Neuron (in vitro differentiated cells): ENCODE data around the gene CUL2.
"Not testable (repeated sequence)": the region's sequence is repeated elsewhere in the genome, so short reads cannot be mapped to it uniquely, and the experiment has no call there.

Experiments
- H2AFZ ChIP-seq: one replicate; pipeline ENCODE4 v1.6.1; 2013; ENCODE audit warnings: low read depth, mild to moderate bottlenecking, inconsistent platforms, low read length, moderate library complexity
- H3K27me3 ChIP-seq: one replicate; pipeline ENCODE4 v1.6.1; 2013; ENCODE audit warnings: low read length; ENCODE audit not compliant: insufficient read depth
- H3K36me3 ChIP-seq: one replicate; pipeline ENCODE4 v1.6.1; 2013; ENCODE audit warnings: low read length; ENCODE audit not compliant: insufficient read depth
- H3K4me1 ChIP-seq: one replicate; pipeline ENCODE4 v1.6.1; 2013; ENCODE audit warnings: low read length; ENCODE audit not compliant: insufficient read depth
- H3K4me3 ChIP-seq: 2 replicates; pipeline ENCODE4 v1.5.1; 2013; ENCODE audit warnings: mild to moderate bottlenecking, low read length, moderate library complexity
- H3K9me3 ChIP-seq: one replicate; pipeline ENCODE4 v1.6.1; 2013; ENCODE audit warnings: low read length

CUL2 gene

GRCh38 chr10:35063837-35064454 lies 26.2 kb downstream of the CUL2 start:
- no peak overlapping the region for H3K4me3 ChIP-seq
- no peaks in the 10 kb centered on the region for H3K4me1 ChIP-seq
- no peaks in the 10 kb centered on the region for H3K27me3 ChIP-seq
- H3K9me3 ChIP-seq = no peaks in the 10 kb centered on the region
- H2AFZ ChIP-seq = no peak overlapping the region
- peaks cover 41% of the 10 kb centered on the region for H3K36me3 ChIP-seq

GRCh38 chr10:35059481-35059880 lies 30.7 kb downstream of the CUL2 start:
- Histone ChIP-seq H3K36me3 (peaks cover 50% of the 10 kb centered on the region), H3K9me3 (no peaks in the 10 kb centered on the region), H3K27me3 (no peaks in the 10 kb centered on the region), H3K4me1 (no peaks in the 10 kb centered on the region), H2AFZ (no peak overlapping the region), H3K4me3 (no peak overlapping the region)

- H3K9me3 ChIP-seq = no peaks in the 10 kb centered on the region
- H2AFZ ChIP-seq = no peak overlapping the region
- no peaks in the 10 kb centered on the region for H3K27me3 ChIP-seq
- peaks cover 50% of the 10 kb centered on the region for H3K36me3 ChIP-seq
- H3K4me3 ChIP-seq = no peak overlapping the region
- H3K4me1 ChIP-seq = no peaks in the 10 kb centered on the region
These were observed 31.5 kb downstream of the CUL2 start for GRCh38 chr10:35058686-35059085.

- Histone ChIP-seq H2AFZ (no peak overlapping the region), H3K36me3 (peaks cover 52% of the 10 kb centered on the region), H3K9me3 (no peaks in the 10 kb centered on the region)
These were observed 32.0 kb downstream of the CUL2 start for GRCh38 chr10:35058134-35058533.

GRCh38 chr10:35056686-35057085 lies 33.5 kb downstream of the CUL2 start:
- Histone ChIP-seq H3K9me3 (no peaks in the 10 kb centered on the region), H3K27me3 (no peaks in the 10 kb centered on the region), H2AFZ (no peak overlapping the region), H3K4me3 (no peak overlapping the region), H3K4me1 (no peaks in the 10 kb centered on the region), H3K36me3 (peaks cover 54% of the 10 kb centered on the region)

More at GRCh38 chr10:35058134-35058533, 32.0 kb downstream of the CUL2 start:
- no peak overlapping the region for H3K4me3 ChIP-seq
- H3K4me1 ChIP-seq = no peaks in the 10 kb centered on the region
- H3K27me3 ChIP-seq = no peaks in the 10 kb centered on the region

- H3K4me1 ChIP-seq = no peaks in the 10 kb centered on the region
- no peaks in the 10 kb centered on the region for H3K9me3 ChIP-seq
- peaks cover 49% of the 10 kb centered on the region for H3K36me3 ChIP-seq
- no peak overlapping the region for H2AFZ ChIP-seq
- no peaks in the 10 kb centered on the region for H3K27me3 ChIP-seq
- H3K4me3 ChIP-seq = no peak overlapping the region
These were observed 34.0 kb downstream of the CUL2 start for GRCh38 chr10:35056133-35056532.

- H3K4me3 ChIP-seq = no peak overlapping the region
- no peak overlapping the region for H2AFZ ChIP-seq
- H3K36me3 ChIP-seq = peaks cover 40% of the 10 kb centered on the region
These were observed 39.6 kb downstream of the CUL2 start for GRCh38 chr10:35050568-35050967.

GRCh38 chr10:35046074-35046473 lies 44.1 kb downstream of the CUL2 start:
- Histone ChIP-seq H3K4me3 (no peak overlapping the region), H3K27me3 (no peaks in the 10 kb centered on the region), H3K9me3 (no peaks in the 10 kb centered on the region), H2AFZ (no peak overlapping the region), H3K36me3 (peaks cover 45% of the 10 kb centered on the region), H3K4me1 (peaks cover 4% of the 10 kb centered on the region)

More at GRCh38 chr10:35050568-35050967, 39.6 kb downstream of the CUL2 start:
- Histone ChIP-seq H3K9me3 (no peaks in the 10 kb centered on the region), H3K27me3 (no peaks in the 10 kb centered on the region), H3K4me1 (no peaks in the 10 kb centered on the region)

- H2AFZ ChIP-seq, H3K27me3 ChIP-seq, H3K9me3 ChIP-seq, H3K4me3 ChIP-seq: not testable (repeated sequence)
- Histone ChIP-seq H3K4me1 (peaks cover 12% of the 10 kb centered on the region), H3K36me3 (peaks cover 41% of the 10 kb centered on the region)
These were observed 44.9 kb downstream of the CUL2 start for GRCh38 chr10:35045275-35045674.

GRCh38 chr10:35043796-35044344 lies 46.3 kb downstream of the CUL2 start:
- H3K4me1 ChIP-seq = peaks cover 13% of the 10 kb centered on the region
- H3K27me3 ChIP-seq = no peaks in the 10 kb centered on the region
- H2AFZ ChIP-seq = no peak overlapping the region
- peaks cover 38% of the 10 kb centered on the region for H3K36me3 ChIP-seq
- no peak overlapping the region for H3K4me3 ChIP-seq
- no peaks in the 10 kb centered on the region for H3K9me3 ChIP-seq

- no peaks in the 10 kb centered on the region for H3K27me3 ChIP-seq
- no peak overlapping the region for H3K4me3 ChIP-seq
- no peaks in the 10 kb centered on the region for H3K9me3 ChIP-seq
- H2AFZ ChIP-seq = no peak overlapping the region
- peaks cover 32% of the 10 kb centered on the region for H3K36me3 ChIP-seq
- H3K4me1 ChIP-seq = peaks cover 13% of the 10 kb centered on the region
These were observed 47.4 kb downstream of the CUL2 start for GRCh38 chr10:35042783-35043182.

- Histone ChIP-seq H3K27me3 (no peaks in the 10 kb centered on the region), H3K4me3 (no peak overlapping the region), H3K36me3 (peaks cover 39% of the 10 kb centered on the region), H3K4me1 (peaks cover 13% of the 10 kb centered on the region), H3K9me3 (no peaks in the 10 kb centered on the region), H2AFZ (no peak overlapping the region)
These were observed 48.6 kb downstream of the CUL2 start for GRCh38 chr10:35041502-35041879.

GRCh38 chr10:35040760-35041501 lies 49.2 kb downstream of the CUL2 start:
- Histone ChIP-seq H2AFZ (no peak overlapping the region), H3K9me3 (no peaks in the 10 kb centered on the region), H3K36me3 (peaks cover 34% of the 10 kb centered on the region), H3K27me3 (no peaks in the 10 kb centered on the region), H3K4me3 (no peak overlapping the region), H3K4me1 (peaks cover 13% of the 10 kb centered on the region)
